Measurements from ENCODE around the gene PDZRN4. TPM values are rescaled to one million over a fixed set of nuclear protein-coding genes. Genes with fewer than 3 reads are reported as not detected.
"Not testable (repeated sequence)": the region's sequence is repeated elsewhere in the genome, so short reads cannot be mapped to it uniquely, and the experiment has no call there.

PDZRN4 gene
- total RNA-seq, 4 donors from 2014 or later = 2.1 to 10.6 (median 5.8) TPM

- H3K4me3 ChIP-seq = no peak overlapping the region
- TF ChIP-seq POLR2A (IDR thresholded peaks at IDR 0.05) (no peak), CTCF (IDR thresholded peaks at IDR 0.05) (no peak)
- no peaks in the 10 kb centered on the region for H3K27me3 ChIP-seq
- no peak overlapping the region for H3K27ac ChIP-seq
- intact Hi-C loops (cut with DNase I; ENCODE audit: low total_unique reads) = no loop called here
- no peaks in the 10 kb centered on the region for H3K4me1 ChIP-seq
- no peak for DNase-seq
- no peaks in the 10 kb centered on the region for H3K9me3 ChIP-seq
- H3K36me3 ChIP-seq = no peaks in the 10 kb centered on the region
Measured at GRCh38 chr12:41310367-41310766, 122.2 kb downstream of the PDZRN4 start.

DNA sequence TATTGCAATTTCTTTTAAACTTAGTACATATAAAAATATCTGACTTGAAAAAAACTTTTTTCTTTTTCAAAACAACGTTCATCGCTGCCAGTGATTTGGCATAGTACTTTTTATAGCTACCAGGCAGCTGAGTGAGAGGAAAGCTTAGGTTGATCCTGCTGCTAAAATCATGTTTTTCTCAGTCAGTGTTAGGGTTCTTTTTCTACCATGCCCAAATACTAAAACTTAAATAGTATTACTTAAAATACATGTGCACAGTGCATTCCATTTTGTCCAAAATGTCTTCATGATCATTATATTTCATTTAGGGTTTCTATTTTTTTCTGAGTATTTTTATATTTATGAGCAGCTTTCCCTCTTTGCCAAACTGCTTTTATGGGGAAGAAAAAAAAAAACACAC is 123.8 kb downstream of the PDZRN4 start:
- H3K9me3 ChIP-seq = no peaks in the 10 kb centered on the region
- no peak overlapping the region for H3K4me3 ChIP-seq
- intact Hi-C loops (cut with DNase I; ENCODE audit: low total_unique reads) = no loop called here
- no peaks in the 10 kb centered on the region for H3K27me3 ChIP-seq
- DNase-seq = no peak
- H3K4me1 ChIP-seq = no peaks in the 10 kb centered on the region
- H3K36me3 ChIP-seq = no peaks in the 10 kb centered on the region
- no peak overlapping the region for H3K27ac ChIP-seq
- TF ChIP-seq POLR2A (IDR thresholded peaks at IDR 0.05) (no peak), CTCF (IDR thresholded peaks at IDR 0.05) (no peak)

- not testable (repeated sequence) for H3K4me1 ChIP-seq, H3K9me3 ChIP-seq, DNase-seq
Measured at GRCh38 chr12:41312451-41312850, 124.3 kb downstream of the PDZRN4 start.

DNA sequence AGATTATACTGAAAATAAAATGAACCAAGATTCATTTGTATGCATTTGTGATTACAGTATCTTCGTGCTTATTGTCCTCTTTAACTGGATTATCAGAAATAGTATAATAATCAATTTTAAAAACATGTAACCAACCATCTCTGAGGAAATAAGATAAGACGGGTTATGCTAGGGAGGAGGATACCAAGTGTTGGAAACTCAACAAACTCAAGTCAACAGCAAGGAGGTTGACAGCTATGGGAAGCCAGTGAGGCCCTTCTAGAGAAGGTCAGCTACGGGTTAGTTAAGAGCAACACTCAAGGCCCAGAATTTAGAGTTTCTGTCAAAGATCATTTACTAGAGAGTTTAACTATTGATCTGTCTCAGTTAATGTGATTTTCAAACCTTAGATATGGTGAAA is 137.2 kb downstream of the PDZRN4 start:
- intact Hi-C loops (cut with DNase I; ENCODE audit: low total_unique reads) = no loop called here
- TF ChIP-seq CTCF (IDR thresholded peaks at IDR 0.05) = no peak
- TF ChIP-seq POLR2A (IDR thresholded peaks at IDR 0.05) = no peak
- Histone ChIP-seq H3K27me3 (no peaks in the 10 kb centered on the region), H3K4me3 (no peak overlapping the region), H3K36me3 (no peaks in the 10 kb centered on the region), H3K9me3 (no peaks in the 10 kb centered on the region), H3K27ac (no peak overlapping the region), H3K4me1 (no peaks in the 10 kb centered on the region)
- no peak for DNase-seq

More at GRCh38 chr12:41312451-41312850, 124.3 kb downstream of the PDZRN4 start:
- H3K27me3 ChIP-seq; H3K4me3 ChIP-seq; H3K36me3 ChIP-seq; H3K27ac ChIP-seq; intact Hi-C loops (cut with DNase I; ENCODE audit: low total_unique reads): not testable (repeated sequence)

GRCh38 chr12:41327096-41327895 is 139.2 kb downstream of the PDZRN4 start:
- Histone ChIP-seq H3K36me3 (no peaks in the 10 kb centered on the region), H3K4me1 (no peaks in the 10 kb centered on the region), H3K9me3 (no peaks in the 10 kb centered on the region), H3K27ac (no peak overlapping the region), H3K27me3 (no peaks in the 10 kb centered on the region), H3K4me3 (no peak overlapping the region)
- TF ChIP-seq POLR2A (IDR thresholded peaks at IDR 0.05) (no peak), CTCF (IDR thresholded peaks at IDR 0.05) (no peak)
- DNase-seq = no peak
- intact Hi-C loops (cut with DNase I; ENCODE audit: low total_unique reads) = no loop called here
